H9 (cell line): ENCODE data around the gene RUNDC3A. TPM values are rescaled to one million over a fixed set of nuclear protein-coding genes. Genes with fewer than 3 reads are reported as not detected.

ENCODE experiments used
- DNase-seq: peaks from one replicate; pipeline ENCODE4 v3.0.0-alpha.2; 2017
- H2AFZ ChIP-seq: one replicate; pipeline ENCODE4 v1.6.1; 2013; ENCODE audit warnings: mild to moderate bottlenecking, low read length, control low read depth, moderate library complexity
- H2AK5ac ChIP-seq: 2 replicates; pipeline ENCODE4 v1.6.1; 2013; ENCODE audit warnings: low read length, control low read depth, mixed read lengths; ENCODE audit not compliant: insufficient read length
- H2BK120ac ChIP-seq: one replicate; pipeline ENCODE4 v1.6.1; 2013; ENCODE audit warnings: low read depth, mild to moderate bottlenecking, low read length, control low read depth, inconsistent platforms; ENCODE audit not compliant: poor library complexity, severe bottlenecking
- H2BK12ac ChIP-seq: 2 replicates; pipeline ENCODE4 v1.6.1; 2013; ENCODE audit warnings: low read length, control low read depth, mixed read lengths, low read depth; ENCODE audit not compliant: insufficient read length
- H2BK15ac ChIP-seq: 2 replicates; pipeline ENCODE4 v1.6.1; 2013; ENCODE audit warnings: low read depth, low read length, control low read depth
- H2BK20ac ChIP-seq: one replicate; pipeline ENCODE4 v1.6.1; 2013; ENCODE audit warnings: low read depth, mild to moderate bottlenecking, low read length, control low read depth, inconsistent platforms; ENCODE audit not compliant: poor library complexity, severe bottlenecking
- H2BK5ac ChIP-seq: 2 replicates; pipeline ENCODE4 v1.6.1; 2013; ENCODE audit warnings: low read length, control low read depth, mixed read lengths; ENCODE audit not compliant: insufficient read length
- H3K14ac ChIP-seq: 2 replicates; pipeline ENCODE4 v1.6.1; 2013; ENCODE audit warnings: low read length, control low read depth; ENCODE audit not compliant: insufficient read depth
- H3K18ac ChIP-seq: 2 replicates; pipeline ENCODE4 v1.6.1; 2013; ENCODE audit warnings: low read depth, mild to moderate bottlenecking, mixed read lengths, low read length, control low read depth; ENCODE audit not compliant: insufficient read length
- H3K23ac ChIP-seq: 2 replicates; pipeline ENCODE4 v1.6.1; 2013; ENCODE audit warnings: low read length, control low read depth, mixed read lengths, low read depth; ENCODE audit not compliant: insufficient read length
- H3K23me2 ChIP-seq: 2 replicates; pipeline ENCODE4 v1.6.1; 2013; ENCODE audit warnings: low read depth, mild to moderate bottlenecking, mixed read lengths, low read length, control low read depth; ENCODE audit not compliant: insufficient read length, poor library complexity, severe bottlenecking
- H3K27ac ChIP-seq: 2 replicates; pipeline ENCODE4 v1.5.1; 2013; ENCODE audit warnings: low read length, control low read depth, mixed read lengths, low read depth; ENCODE audit not compliant: insufficient read length
- H3K27me3 ChIP-seq: 2 replicates; pipeline ENCODE4 v1.6.1; 2013; ENCODE audit warnings: low read length, control low read depth, inconsistent platforms; ENCODE audit not compliant: insufficient read depth
- H3K4ac ChIP-seq: 2 replicates; pipeline ENCODE4 v1.6.1; 2013; ENCODE audit warnings: low read depth, mild to moderate bottlenecking, control low read depth, inconsistent platforms, low read length, moderate library complexity
- H3K4me1 ChIP-seq: 2 replicates; pipeline ENCODE4 v1.6.1; 2013; ENCODE audit warnings: low read length, control low read depth, inconsistent platforms; ENCODE audit not compliant: insufficient read depth
- H3K4me2 ChIP-seq: 2 replicates; pipeline ENCODE4 v1.6.1; 2013; ENCODE audit warnings: low read length, control low read depth, mixed read lengths; ENCODE audit not compliant: insufficient read length, insufficient read depth
- H3K56ac ChIP-seq: 2 replicates; pipeline ENCODE4 v1.6.1; 2013; ENCODE audit warnings: low read depth, mild to moderate bottlenecking, mixed read lengths, low read length, control low read depth; ENCODE audit not compliant: insufficient read length
- H3K79me1 ChIP-seq: 2 replicates; pipeline ENCODE4 v1.6.1; 2013; ENCODE audit warnings: low read depth, mild to moderate bottlenecking, moderate library complexity, low read length, control low read depth, inconsistent platforms; ENCODE audit not compliant: insufficient read depth, poor library complexity, severe bottlenecking
- H3K79me2 ChIP-seq: 2 replicates; pipeline ENCODE4 v1.6.1; 2013; ENCODE audit warnings: low read length, control low read depth, inconsistent platforms; ENCODE audit not compliant: insufficient read depth
- H3K9ac ChIP-seq: 2 replicates; pipeline ENCODE4 v1.6.1; 2013; ENCODE audit warnings: low read length, control low read depth, mixed read lengths; ENCODE audit not compliant: insufficient read length; ENCODE audit errors: extremely low read depth
- H3K9me3 ChIP-seq: one replicate; pipeline ENCODE4 v1.6.1; 2013; ENCODE audit warnings: low read depth, low read length, inconsistent platforms; ENCODE audit not compliant: control insufficient read depth
- H3T11ph ChIP-seq: one replicate; pipeline ENCODE4 v1.6.1; 2013; ENCODE audit warnings: mild to moderate bottlenecking, low read length, control low read depth, inconsistent platforms
- H4K20me1 ChIP-seq: one replicate; pipeline ENCODE4 v1.6.1; 2013; ENCODE audit not compliant: control insufficient read depth, insufficient read length, insufficient read depth
- H4K5ac ChIP-seq: 2 replicates; pipeline ENCODE4 v1.6.1; 2013; ENCODE audit warnings: low read depth, mild to moderate bottlenecking, mixed read lengths, low read length, control low read depth; ENCODE audit not compliant: insufficient read length
- H4K8ac ChIP-seq: replicated peaks from 2 replicates; pipeline ENCODE4 v1.6.1; 2013; ENCODE audit warnings: low read length, control low read depth, mixed read lengths, low read depth; ENCODE audit not compliant: insufficient read length
- H4K91ac ChIP-seq: 2 replicates; pipeline ENCODE4 v1.6.1; 2013; ENCODE audit warnings: low read depth, mild to moderate bottlenecking, moderate library complexity, mixed read lengths, low read length, control low read depth; ENCODE audit not compliant: insufficient read length
- H3K27ac Mint-ChIP-seq, 3 experiments: 2 replicates in 2 of 3; 3 replicates in 1 of 3; pipeline ENCODE4 v1.8.0; 2020 to 2021; ENCODE audit warnings: mixed read lengths in 3 of 3, mild to moderate bottlenecking in 1 of 3, moderate library complexity in 1 of 3
- H3K27me3 Mint-ChIP-seq: 2 replicates; pipeline ENCODE4 v1.8.0; 2021; ENCODE audit warnings: low read depth, mild to moderate bottlenecking, moderate library complexity, mixed read lengths
- H3K36me3 Mint-ChIP-seq, 3 experiments: 2 replicates in 2 of 3; 3 replicates in 1 of 3; pipeline ENCODE4 v1.8.0; 2020 to 2021; ENCODE audit warnings: low read depth in 3 of 3, mixed read lengths in 3 of 3; ENCODE audit not compliant: insufficient read depth in 1 of 3
- H3K4me1 Mint-ChIP-seq, 2 experiments: 2 replicates each; pipeline ENCODE4 v1.8.0; 2020; ENCODE audit warnings: mixed read lengths in 2 of 2
- H3K4me3 Mint-ChIP-seq, 2 experiments: 2 replicates in 1 of 2; 3 replicates in 1 of 2; pipeline ENCODE4 v1.8.0; 2020 to 2021; ENCODE audit warnings: mild to moderate bottlenecking in 2 of 2, mixed read lengths in 2 of 2, moderate library complexity in 1 of 2
- H3K9me3 Mint-ChIP-seq, 2 experiments: 2 replicates in 1 of 2; 3 replicates in 1 of 2; pipeline ENCODE4 v1.8.0; 2020; ENCODE audit warnings: mild to moderate bottlenecking in 2 of 2, mixed read lengths in 2 of 2, moderate library complexity in 1 of 2
- WGBS: extraction: QIAGEN DNeasy Blood & Tissue Kit; methylation state at CpG from one replicate; pipeline ENCODE4 v1.1.7; 2013; ENCODE audit warnings: missing lambda C conversion rate, low lambda C conversion rate, mixed read lengths; ENCODE audit not compliant: insufficient read length; ENCODE audit errors: extremely low coverage; 5-methylcytosine and 5-hydroxymethylcytosine counted together
- total RNA-seq: library from RNA; stranded (reverse); gene quantifications from 2 replicates; pipeline ENCODE4 v1.2.1, GENCODE V29; 2021
- TF ChIP-seq, protein P1 (sequence below): fragments of 200-600 bp; sonication (generic); conservative IDR thresholded peaks from 3 replicates; pipeline ENCODE4 v1.8.0; 2021; ENCODE audit warnings: antibody characterized with exemption, mild to moderate bottlenecking

Gene RUNDC3A
- total RNA-seq, 1 experiment from 2014 or later = 3.8 TPM

DNA sequence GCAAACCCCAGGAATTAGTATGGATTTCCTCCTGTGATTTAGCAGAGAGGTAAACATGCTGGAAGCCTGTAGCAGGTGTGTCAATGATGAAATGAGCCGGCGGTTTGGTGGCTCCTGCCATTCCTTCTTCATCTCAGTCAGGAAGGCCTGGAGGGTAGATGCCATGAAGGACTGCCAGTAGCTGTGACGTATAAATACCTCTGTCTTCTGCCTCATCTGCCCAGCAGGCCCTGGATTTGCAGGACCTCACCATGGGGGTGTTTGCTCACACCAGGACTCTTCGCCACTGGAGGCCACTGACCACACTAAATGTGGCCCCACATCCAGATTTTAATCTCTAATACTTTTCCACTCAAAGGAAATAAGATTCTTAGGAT, 24.4 kb upstream of the RUNDC3A start:
- Mint-ChIP-seq H3K9me3 (no peaks in the 10 kb centered on the region), H3K4me3 (no peak overlapping the region; a peak in 1 of 5 replicates), H3K4me1 (peaks cover 17 to 25% of the 10 kb centered on the region in 2 experiments), H3K36me3 (no peaks in the 10 kb centered on the region), H3K27ac (no peak overlapping the region), H3K27me3 (peaks cover 8% of the 10 kb centered on the region)
- H2BK120ac ChIP-seq = no peak overlapping the region
- no peak overlapping the region for H3K56ac ChIP-seq
- H3K9ac ChIP-seq = no peak overlapping the region
- no peak overlapping the region for H3K4ac ChIP-seq
- H3K9me3 ChIP-seq = no peaks in the 10 kb centered on the region
- no peak overlapping the region for H3T11ph ChIP-seq
- H4K91ac ChIP-seq = no peak overlapping the region
- H4K5ac ChIP-seq = no peak overlapping the region
- no peaks in the 10 kb centered on the region for H3K79me2 ChIP-seq
- peaks cover 8% of the 10 kb centered on the region; the same call in 1 of the 2 replicates for H3K4me1 ChIP-seq
- H2BK15ac ChIP-seq = no peak overlapping the region
- H2BK20ac ChIP-seq = no peak overlapping the region
- no peaks in the 10 kb centered on the region for H4K20me1 ChIP-seq
- no peak overlapping the region for H2AFZ ChIP-seq
- no peaks in the 10 kb centered on the region for H3K27me3 ChIP-seq
- no peak overlapping the region for H2BK5ac ChIP-seq
- no peak for DNase-seq
- H3K18ac ChIP-seq = no peak overlapping the region
- no peak overlapping the region for H3K14ac ChIP-seq
- no CpG with 5 or more reads among the region's 4 CpGs for WGBS
- TF ChIP-seq, protein P1, sequence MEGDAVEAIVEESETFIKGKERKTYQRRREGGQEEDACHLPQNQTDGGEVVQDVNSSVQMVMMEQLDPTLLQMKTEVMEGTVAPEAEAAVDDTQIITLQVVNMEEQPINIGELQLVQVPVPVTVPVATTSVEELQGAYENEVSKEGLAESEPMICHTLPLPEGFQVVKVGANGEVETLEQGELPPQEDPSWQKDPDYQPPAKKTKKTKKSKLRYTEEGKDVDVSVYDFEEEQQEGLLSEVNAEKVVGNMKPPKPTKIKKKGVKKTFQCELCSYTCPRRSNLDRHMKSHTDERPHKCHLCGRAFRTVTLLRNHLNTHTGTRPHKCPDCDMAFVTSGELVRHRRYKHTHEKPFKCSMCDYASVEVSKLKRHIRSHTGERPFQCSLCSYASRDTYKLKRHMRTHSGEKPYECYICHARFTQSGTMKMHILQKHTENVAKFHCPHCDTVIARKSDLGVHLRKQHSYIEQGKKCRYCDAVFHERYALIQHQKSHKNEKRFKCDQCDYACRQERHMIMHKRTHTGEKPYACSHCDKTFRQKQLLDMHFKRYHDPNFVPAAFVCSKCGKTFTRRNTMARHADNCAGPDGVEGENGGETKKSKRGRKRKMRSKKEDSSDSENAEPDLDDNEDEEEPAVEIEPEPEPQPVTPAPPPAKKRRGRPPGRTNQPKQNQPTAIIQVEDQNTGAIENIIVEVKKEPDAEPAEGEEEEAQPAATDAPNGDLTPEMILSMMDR = no peak
- no peak overlapping the region for H3K23ac ChIP-seq
- H2BK12ac ChIP-seq = no peak overlapping the region
- no peaks in the 10 kb centered on the region for H3K23me2 ChIP-seq
- H3K79me1 ChIP-seq = no peaks in the 10 kb centered on the region
- H3K27ac ChIP-seq = no peak overlapping the region
- H3K4me2 ChIP-seq = no peak overlapping the region
- H4K8ac ChIP-seq = no peak overlapping the region
- no peak overlapping the region for H2AK5ac ChIP-seq
